ENCODE results near the gene NPDC1.

DNA sequence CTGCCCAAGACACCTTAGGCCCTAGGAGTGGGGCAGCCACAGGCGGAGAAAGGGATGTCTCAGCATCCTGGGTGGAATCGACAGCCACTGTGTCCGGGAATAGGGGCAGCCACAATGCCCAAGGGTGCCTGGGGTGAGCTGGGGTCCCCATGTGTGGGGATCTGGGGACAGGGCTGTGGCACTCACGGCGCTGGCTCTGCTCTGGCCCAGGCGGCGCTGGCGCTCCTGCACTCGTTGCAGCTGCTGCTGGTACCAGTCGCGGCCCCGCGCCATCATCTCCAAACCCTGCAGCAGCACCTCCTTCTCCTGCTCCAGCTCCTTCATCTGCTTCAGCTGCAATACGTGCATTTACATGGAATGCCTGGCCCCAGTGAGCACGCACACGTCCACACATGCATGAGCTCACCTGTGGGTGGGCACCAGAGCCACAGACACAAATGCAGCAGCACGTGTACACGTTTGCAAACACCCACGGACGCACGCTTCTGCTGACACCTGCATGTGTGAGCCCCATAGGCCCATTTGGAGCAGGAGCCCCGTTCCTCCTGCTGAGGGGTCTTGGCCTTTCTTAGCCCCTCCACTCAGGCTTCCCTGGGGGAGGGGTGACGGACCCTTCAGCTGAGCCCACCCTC is 19.5 kb upstream of the NPDC1 start:
- TF ChIP-seq, protein P1, sequence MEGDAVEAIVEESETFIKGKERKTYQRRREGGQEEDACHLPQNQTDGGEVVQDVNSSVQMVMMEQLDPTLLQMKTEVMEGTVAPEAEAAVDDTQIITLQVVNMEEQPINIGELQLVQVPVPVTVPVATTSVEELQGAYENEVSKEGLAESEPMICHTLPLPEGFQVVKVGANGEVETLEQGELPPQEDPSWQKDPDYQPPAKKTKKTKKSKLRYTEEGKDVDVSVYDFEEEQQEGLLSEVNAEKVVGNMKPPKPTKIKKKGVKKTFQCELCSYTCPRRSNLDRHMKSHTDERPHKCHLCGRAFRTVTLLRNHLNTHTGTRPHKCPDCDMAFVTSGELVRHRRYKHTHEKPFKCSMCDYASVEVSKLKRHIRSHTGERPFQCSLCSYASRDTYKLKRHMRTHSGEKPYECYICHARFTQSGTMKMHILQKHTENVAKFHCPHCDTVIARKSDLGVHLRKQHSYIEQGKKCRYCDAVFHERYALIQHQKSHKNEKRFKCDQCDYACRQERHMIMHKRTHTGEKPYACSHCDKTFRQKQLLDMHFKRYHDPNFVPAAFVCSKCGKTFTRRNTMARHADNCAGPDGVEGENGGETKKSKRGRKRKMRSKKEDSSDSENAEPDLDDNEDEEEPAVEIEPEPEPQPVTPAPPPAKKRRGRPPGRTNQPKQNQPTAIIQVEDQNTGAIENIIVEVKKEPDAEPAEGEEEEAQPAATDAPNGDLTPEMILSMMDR (IDR thresholded peaks at IDR 0.05), result no peak
- TF ChIP-seq EP300 (IDR thresholded peaks at IDR 0.05; ENCODE audit: low read depth), result no peak
